Caco-2 (cell line): Measurements from ENCODE around the gene NUFIP2. TPM values are rescaled to one million over a fixed set of nuclear protein-coding genes. Genes with fewer than 3 reads are reported as not detected.

Source experiments
- BruUV-seq: library from RNA; stranded (reverse); fragments of 400-500 nt; replicated peaks from 2 replicates; lab custom pipeline; 2021; lab: Mats Ljungman, UMichigan
- CTCF ChIA-PET: fragments of 300-600 bp; sonication (Branson Sonifier 250); formaldehyde crosslinking; loops from one replicate; lab custom pipeline; 2022; ENCODE audit warnings: antibody characterized with exemption; lab: Charles Lee
- POLR2A ChIA-PET: fragments of 300-600 bp; sonication (Branson Sonifier 250); formaldehyde crosslinking; loops from one replicate; lab custom pipeline; 2022; ENCODE audit warnings: antibody characterized with exemption; lab: Charles Lee
- DNase-seq, 2 experiments: peaks; one replicate each; pipeline versions ENCODE4 v3.0.0 to v3.0.0-alpha.2; 2020 to 2022
- H3K27me3 ChIP-seq: replicated peaks from 2 replicates; pipeline ENCODE4 v1.6.0; 2011; ENCODE audit warnings: low read length; ENCODE audit not compliant: control insufficient read depth, insufficient read depth
- H3K36me3 ChIP-seq: 2 replicates; pipeline ENCODE4 v1.5.1; 2011; ENCODE audit warnings: low read length; ENCODE audit not compliant: control insufficient read depth, insufficient read depth
- H3K4me1 ChIP-seq: fragments of 250-450 bp; sonication (Bioruptor Pico); 2 replicates; pipeline ENCODE4 v1.5.1; 2020; ENCODE audit warnings: mild to moderate bottlenecking
- H3K4me3 ChIP-seq: 2 replicates; pipeline ENCODE4 v1.5.1; 2011; ENCODE audit warnings: low read depth, mild to moderate bottlenecking, control low read depth, low read length
- H3K9me3 ChIP-seq: fragments of 250-450 bp; sonication (Bioruptor Pico); 2 replicates; pipeline ENCODE4 v1.5.1; 2020; ENCODE audit warnings: mild to moderate bottlenecking, moderate library complexity
- H3K27ac Mint-ChIP-seq: one replicate; pipeline ENCODE4 v1.8.0; 2022; ENCODE audit warnings: mixed read lengths; ENCODE audit not compliant: unreplicated experiment
- H3K27me3 Mint-ChIP-seq: one replicate; pipeline ENCODE4 v1.8.0; 2022; ENCODE audit warnings: mixed read lengths; ENCODE audit not compliant: insufficient read depth, unreplicated experiment
- H3K36me3 Mint-ChIP-seq: one replicate; pipeline ENCODE4 v1.8.0; 2022; ENCODE audit warnings: mild to moderate bottlenecking, mixed read lengths; ENCODE audit not compliant: insufficient read depth, unreplicated experiment
- H3K4me1 Mint-ChIP-seq: one replicate; pipeline ENCODE4 v1.8.0; 2022; ENCODE audit warnings: low read depth, mixed read lengths; ENCODE audit not compliant: unreplicated experiment
- H3K4me3 Mint-ChIP-seq: one replicate; pipeline ENCODE4 v1.8.0; 2022; ENCODE audit warnings: mild to moderate bottlenecking, moderate library complexity, mixed read lengths; ENCODE audit not compliant: unreplicated experiment
- H3K9me3 Mint-ChIP-seq: one replicate; pipeline ENCODE4 v1.8.0; 2022; ENCODE audit warnings: mixed read lengths; ENCODE audit not compliant: unreplicated experiment
- intact Hi-C: fragments of 100-400 bp; cut with micrococcal nuclease; formaldehyde crosslinking; loops from one replicate; pipeline ENCODE4 v1.10.0; 2022; ENCODE audit not compliant: unreplicated experiment
- total RNA-seq: library from RNA; stranded (reverse); gene quantifications from 2 replicates; pipeline ENCODE4 v1.2.3, GENCODE V29; 2022
- TF ChIP-seq, protein P1 (sequence below), 2 experiments: fragments of 200-600 bp in 1 of 2; IDR thresholded peaks; 1 replicate in 1 of 2; 2 replicates in 1 of 2; pipeline versions ENCODE4 v1.5.1 to v1.8.0; 2011 to 2022; ENCODE audit warnings: antibody characterized with exemption in 1 of 2, control low read depth in 1 of 2, inconsistent platforms in 1 of 2, low read depth in 1 of 2, low read length in 1 of 2, mild to moderate bottlenecking in 1 of 2, moderate library complexity in 1 of 2; ENCODE audit not compliant: insufficient read depth in 1 of 2, severe bottlenecking in 1 of 2, unreplicated experiment in 1 of 2

The NUFIP2 gene
- total RNA-seq, 1 experiment from 2014 or later = 114 TPM

DNA sequence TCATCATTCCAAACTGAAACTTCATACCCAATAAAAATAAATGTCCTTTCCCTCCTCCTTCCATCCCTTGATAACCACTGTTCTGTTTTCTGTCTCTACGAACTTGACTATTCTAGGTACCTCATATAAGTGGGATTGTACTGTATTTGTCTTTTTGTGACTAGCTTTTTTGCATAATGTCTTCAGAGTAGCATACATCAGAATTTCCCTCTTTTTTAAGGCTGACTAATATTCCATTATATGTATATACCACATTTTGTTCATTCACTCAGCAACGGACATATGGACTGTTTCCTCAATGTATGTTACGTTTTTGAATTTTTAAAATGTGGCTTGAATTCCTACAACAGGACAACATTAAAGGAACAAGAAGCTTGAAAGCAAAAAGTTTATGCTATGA, 1.5 kb upstream of the NUFIP2 start:
- TF ChIP-seq, protein P1, sequence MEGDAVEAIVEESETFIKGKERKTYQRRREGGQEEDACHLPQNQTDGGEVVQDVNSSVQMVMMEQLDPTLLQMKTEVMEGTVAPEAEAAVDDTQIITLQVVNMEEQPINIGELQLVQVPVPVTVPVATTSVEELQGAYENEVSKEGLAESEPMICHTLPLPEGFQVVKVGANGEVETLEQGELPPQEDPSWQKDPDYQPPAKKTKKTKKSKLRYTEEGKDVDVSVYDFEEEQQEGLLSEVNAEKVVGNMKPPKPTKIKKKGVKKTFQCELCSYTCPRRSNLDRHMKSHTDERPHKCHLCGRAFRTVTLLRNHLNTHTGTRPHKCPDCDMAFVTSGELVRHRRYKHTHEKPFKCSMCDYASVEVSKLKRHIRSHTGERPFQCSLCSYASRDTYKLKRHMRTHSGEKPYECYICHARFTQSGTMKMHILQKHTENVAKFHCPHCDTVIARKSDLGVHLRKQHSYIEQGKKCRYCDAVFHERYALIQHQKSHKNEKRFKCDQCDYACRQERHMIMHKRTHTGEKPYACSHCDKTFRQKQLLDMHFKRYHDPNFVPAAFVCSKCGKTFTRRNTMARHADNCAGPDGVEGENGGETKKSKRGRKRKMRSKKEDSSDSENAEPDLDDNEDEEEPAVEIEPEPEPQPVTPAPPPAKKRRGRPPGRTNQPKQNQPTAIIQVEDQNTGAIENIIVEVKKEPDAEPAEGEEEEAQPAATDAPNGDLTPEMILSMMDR (IDR thresholded peaks at IDR 0.05; ENCODE audit: insufficient read depth in 1 of 2, low read depth in 1 of 2, low read length in 1 of 2, severe bottlenecking in 1 of 2, unreplicated experiment in 1 of 2) = no peak
- ChIA-PET POLR2A (no interaction called here), CTCF (no interaction called here)
- Mint-ChIP-seq H3K9me3 (no peaks in the 10 kb centered on the region), H3K27me3 (no peaks in the 10 kb centered on the region), H3K4me3 (peak overlapping the region; percentile 94), H3K36me3 (peaks cover 41% of the 10 kb centered on the region), H3K4me1 (peaks cover 13% of the 10 kb centered on the region), H3K27ac (no peak overlapping the region)
- no peaks in the 10 kb centered on the region for H3K9me3 ChIP-seq
- intact Hi-C loops = loop anchor here (2.0 kb wide), 1 partner anchor 49 kb away; no protein-coding TSS in a partner anchor
- H3K4me1 ChIP-seq = peaks cover 11% of the 10 kb centered on the region
- BruUV-seq = no TSS peak
- DNase-seq = no peak
- H3K27me3 ChIP-seq = no peaks in the 10 kb centered on the region
- H3K36me3 ChIP-seq = no peaks in the 10 kb centered on the region
- H3K4me3 ChIP-seq = no peak overlapping the region

DNA sequence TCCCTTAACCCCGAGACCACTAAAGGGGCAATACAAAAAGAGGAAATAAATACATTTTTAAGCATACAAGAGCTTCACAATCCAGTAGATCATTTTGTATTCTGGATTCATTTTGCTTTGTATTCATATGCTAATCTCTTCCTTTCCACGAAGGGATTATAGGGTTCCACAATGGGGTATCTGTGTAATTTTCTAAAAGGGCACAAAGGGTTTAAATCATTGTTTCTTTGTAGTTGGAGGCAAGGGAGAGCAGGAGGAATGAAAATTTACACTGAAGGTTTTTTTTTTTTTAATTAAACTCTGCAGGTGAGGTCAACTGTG, 592 bp upstream of the NUFIP2 start:
- Mint-ChIP-seq H3K4me3 (peak overlapping the region; percentile 94), H3K27me3 (no peaks in the 10 kb centered on the region), H3K27ac (peak overlapping the region; percentile 96), H3K4me1 (peaks cover 13% of the 10 kb centered on the region), H3K9me3 (no peaks in the 10 kb centered on the region), H3K36me3 (peaks cover 50% of the 10 kb centered on the region)
- H3K27me3 ChIP-seq = no peaks in the 10 kb centered on the region
- ChIA-PET POLR2A (interaction anchor here (0.5 to 1.9 kb wide), 20 partner anchors 12 to 1183 kb away, joined by 3 to 32 read pairs (median 4); partner anchors contain the start of genes GOSR1 and MYO18A), CTCF (interaction anchor here (0.5 to 1.4 kb wide), 8 partner anchors 16 to 170 kb away, joined by 3 to 11 read pairs (median 4); no protein-coding TSS in a partner anchor)
- TF ChIP-seq, protein P1 (IDR thresholded peaks at IDR 0.05; ENCODE audit: insufficient read depth in 1 of 2, low read depth in 1 of 2, low read length in 1 of 2, severe bottlenecking in 1 of 2, unreplicated experiment in 1 of 2) = no peak
- intact Hi-C loops = loop anchor here (2.0 to 5.0 kb wide), 2 partner anchors 50 to 298 kb away; partner anchors contain the start of gene ANKRD13B
- H3K36me3 ChIP-seq = no peaks in the 10 kb centered on the region
- no peak for DNase-seq
- H3K4me3 ChIP-seq = peak overlapping the region; percentile 100
- H3K4me1 ChIP-seq = peaks cover 11% of the 10 kb centered on the region
- H3K9me3 ChIP-seq = no peaks in the 10 kb centered on the region
- TSS peak; percentile 98 for BruUV-seq

DNA sequence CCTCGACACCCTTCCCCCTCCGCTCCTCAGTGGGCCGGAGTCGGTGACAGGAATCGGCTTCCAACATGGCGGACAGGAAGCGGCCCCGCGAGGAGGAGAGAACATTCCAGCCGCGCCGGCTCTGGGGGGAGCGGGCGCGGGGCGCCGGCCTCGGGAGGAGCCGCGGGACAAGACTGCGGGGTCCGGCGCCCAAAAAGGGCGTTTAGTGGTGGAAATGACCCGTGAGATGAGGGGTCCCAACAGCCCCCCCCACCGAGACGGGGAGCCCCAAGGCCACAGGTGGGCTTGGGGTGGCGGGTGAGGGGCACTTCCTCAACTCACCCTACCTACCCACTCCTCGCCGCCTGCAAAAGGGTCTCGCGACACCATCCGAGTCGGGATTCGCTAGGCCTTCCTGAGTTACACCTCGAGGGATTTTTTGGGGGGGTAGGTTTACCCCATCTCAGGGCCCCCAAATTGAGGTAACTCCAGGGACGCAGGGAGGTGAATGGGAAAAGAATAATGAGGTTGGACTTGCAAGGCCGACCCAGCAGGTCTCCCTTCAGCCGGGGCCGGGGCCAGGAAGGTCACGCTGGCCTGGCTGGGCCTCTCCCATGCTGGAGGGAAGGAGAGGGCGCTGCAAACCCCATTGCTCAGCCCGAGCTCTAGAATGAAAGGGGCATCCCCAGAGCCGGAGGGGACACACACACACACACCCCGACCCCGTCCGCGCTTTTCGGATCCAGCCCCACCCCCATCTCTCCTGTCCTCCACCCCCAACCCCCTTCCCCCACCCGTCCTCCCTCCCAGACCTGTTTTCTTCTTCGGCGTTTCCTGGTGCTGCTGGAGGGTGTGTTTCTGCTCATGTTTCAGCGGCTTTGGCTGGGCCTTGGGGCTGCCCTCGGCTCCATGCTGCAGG, 707 bp downstream of the NUFIP2 start:
- Histone ChIP-seq H3K4me3 (peak overlapping the region; percentile 100), H3K36me3 (no peaks in the 10 kb centered on the region), H3K4me1 (peaks cover 11% of the 10 kb centered on the region), H3K9me3 (no peaks in the 10 kb centered on the region), H3K27me3 (no peaks in the 10 kb centered on the region)
- CTCF ChIA-PET = interaction anchor here (0.6 to 1.4 kb wide), 13 partner anchors 10 to 1029 kb away, joined by 3 to 11 read pairs (median 4); no protein-coding TSS in a partner anchor
- TF ChIP-seq, protein P1 (IDR thresholded peaks at IDR 0.05; ENCODE audit: insufficient read depth in 1 of 2, low read depth in 1 of 2, low read length in 1 of 2, severe bottlenecking in 1 of 2, unreplicated experiment in 1 of 2) = no peak
- H3K27me3 Mint-ChIP-seq = no peaks in the 10 kb centered on the region
- H3K27ac Mint-ChIP-seq = peak overlapping the region; percentile 96
- POLR2A ChIA-PET = interaction anchor here (0.6 to 1.9 kb wide), 19 partner anchors 10 to 341 kb away, joined by 3 to 32 read pairs (median 4); partner anchors contain the start of genes MYO18A and TAOK1
- H3K9me3 Mint-ChIP-seq = no peaks in the 10 kb centered on the region
- H3K4me1 Mint-ChIP-seq = peaks cover 13% of the 10 kb centered on the region
- BruUV-seq = TSS peak; percentile 46
- peak overlapping the region; percentile 94 for H3K4me3 Mint-ChIP-seq
- peaks cover 63% of the 10 kb centered on the region for H3K36me3 Mint-ChIP-seq
- DNase-seq = peak; percentile 78 to 79
- intact Hi-C loops = loop anchor here (5.0 kb wide), 1 partner anchor 299 kb away; the partner anchor contains the start of gene ANKRD13B
